SK-N-MC (cell line): Measurements from ENCODE around the gene BTF3L4.

Source experiments
- EZH2 ChIP-seq: fragments of 200-600 bp; sonication (generic); IDR thresholded peaks from one replicate; pipeline ENCODE4 v1.6.1; 2017; ENCODE audit warnings: antibody characterized with exemption
- POLR2AphosphoS5 ChIP-seq: IDR thresholded peaks from 2 replicates; pipeline ENCODE4 v1.6.1; 2012; ENCODE audit warnings: mild to moderate bottlenecking, low read depth, low read length, borderline replicate concordance

GRCh38 chr1:52098139-52098871 lies 42.2 kb downstream of the BTF3L4 start:
- TF ChIP-seq POLR2AphosphoS5 (no peak), EZH2 (no peak)
